ENCODE data around the gene HNRNPC. TPM values are rescaled to one million over a fixed set of nuclear protein-coding genes. Genes with fewer than 3 reads are reported as not detected.

Gene HNRNPC
- total and polyA plus RNA-seq, 8 donors: 377 to 903 (median 765) TPM

DNA sequence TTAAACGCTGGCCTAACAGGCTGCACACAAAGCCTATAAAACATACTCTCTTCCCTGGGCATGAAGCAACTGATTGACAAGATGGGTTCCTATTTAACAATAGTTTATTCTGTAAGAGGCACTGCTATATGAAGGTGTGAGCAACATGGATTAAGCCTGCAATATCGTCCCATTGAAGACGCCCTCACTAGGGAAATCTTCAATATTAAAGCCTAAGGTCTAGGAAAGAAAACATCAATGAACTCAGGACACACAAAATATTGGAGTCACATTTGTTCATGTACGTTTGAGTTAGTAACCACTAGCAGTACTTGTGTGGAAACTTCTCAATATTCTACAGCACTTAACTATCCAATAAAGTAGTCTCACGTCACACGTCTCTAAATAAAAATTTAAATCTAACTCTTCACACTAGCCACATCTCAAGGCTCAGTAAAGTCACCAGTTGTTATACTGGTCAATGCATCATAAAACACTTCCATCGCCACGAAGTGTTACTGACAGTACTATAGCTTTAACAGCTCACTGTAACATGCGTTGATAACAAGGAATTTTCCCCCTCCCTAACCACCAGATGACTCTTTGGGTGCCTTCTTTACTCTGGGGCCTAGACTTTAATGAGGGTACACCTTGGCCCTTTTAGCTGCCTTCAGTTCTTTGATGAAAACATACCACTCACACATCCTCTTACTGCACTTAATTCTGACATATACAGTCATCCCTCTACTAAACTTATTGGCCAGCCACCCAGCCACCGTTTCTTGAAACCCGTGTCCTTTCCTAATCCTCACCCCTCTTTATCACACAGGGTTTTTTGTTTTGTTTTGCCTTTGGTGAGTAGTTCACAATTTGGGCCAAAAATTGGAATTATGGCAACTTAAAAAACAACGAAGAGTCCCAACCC lies 63.3 kb downstream of the HNRNPC start:
- no peak for DNase-seq
- peaks cover 0 to 75% of the 10 kb centered on the region in 2 donors for H3K36me3 ChIP-seq
- TF ChIP-seq, protein P1, sequence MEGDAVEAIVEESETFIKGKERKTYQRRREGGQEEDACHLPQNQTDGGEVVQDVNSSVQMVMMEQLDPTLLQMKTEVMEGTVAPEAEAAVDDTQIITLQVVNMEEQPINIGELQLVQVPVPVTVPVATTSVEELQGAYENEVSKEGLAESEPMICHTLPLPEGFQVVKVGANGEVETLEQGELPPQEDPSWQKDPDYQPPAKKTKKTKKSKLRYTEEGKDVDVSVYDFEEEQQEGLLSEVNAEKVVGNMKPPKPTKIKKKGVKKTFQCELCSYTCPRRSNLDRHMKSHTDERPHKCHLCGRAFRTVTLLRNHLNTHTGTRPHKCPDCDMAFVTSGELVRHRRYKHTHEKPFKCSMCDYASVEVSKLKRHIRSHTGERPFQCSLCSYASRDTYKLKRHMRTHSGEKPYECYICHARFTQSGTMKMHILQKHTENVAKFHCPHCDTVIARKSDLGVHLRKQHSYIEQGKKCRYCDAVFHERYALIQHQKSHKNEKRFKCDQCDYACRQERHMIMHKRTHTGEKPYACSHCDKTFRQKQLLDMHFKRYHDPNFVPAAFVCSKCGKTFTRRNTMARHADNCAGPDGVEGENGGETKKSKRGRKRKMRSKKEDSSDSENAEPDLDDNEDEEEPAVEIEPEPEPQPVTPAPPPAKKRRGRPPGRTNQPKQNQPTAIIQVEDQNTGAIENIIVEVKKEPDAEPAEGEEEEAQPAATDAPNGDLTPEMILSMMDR (IDR thresholded peaks at IDR 0.05): no peak
- H3K27ac ChIP-seq: no peak overlapping the region
- intact Hi-C loops (cut with DNase I): no loop called here
- H3K4me1 ChIP-seq: peaks cover 0 to 23% of the 10 kb centered on the region in 2 donors
- no peak for ATAC-seq
- no peak overlapping the region for H3K4me3 ChIP-seq
- H3K27me3 ChIP-seq: no peaks in the 10 kb centered on the region
- no peaks in the 10 kb centered on the region for H3K9me3 ChIP-seq

DNA sequence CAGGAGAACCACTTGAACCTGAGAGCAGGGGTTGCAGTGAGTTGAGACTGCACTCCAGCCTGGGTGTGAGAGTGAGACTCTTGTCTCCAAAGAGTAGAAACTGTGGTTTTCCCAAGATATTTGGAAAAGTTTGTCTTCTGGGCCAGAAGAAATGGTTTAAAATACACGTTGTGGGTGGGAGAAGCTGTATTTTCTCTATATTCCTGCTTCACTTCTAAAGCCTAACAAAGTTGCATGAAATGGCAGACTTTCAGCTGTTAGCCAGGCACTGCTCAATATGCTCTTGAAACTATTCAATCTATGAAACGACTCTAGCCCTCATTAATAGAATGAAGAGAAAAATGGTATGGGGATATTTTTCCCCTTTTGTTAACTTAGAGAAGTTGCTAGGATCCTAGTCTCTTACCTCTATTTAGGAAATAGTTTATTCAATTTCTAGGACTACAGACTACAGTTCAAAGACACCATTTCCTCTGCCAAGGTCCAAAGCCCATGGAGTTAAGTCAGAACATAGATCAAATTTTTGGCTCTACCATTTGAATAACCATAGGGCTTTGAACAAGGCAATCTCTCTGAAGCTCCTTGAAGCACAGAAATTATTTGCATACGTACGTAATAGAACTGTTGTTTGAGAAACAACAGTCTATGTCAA lies 64.1 kb downstream of the HNRNPC start:
- DNase-seq: peak in 1 of 4 donors; percentile 24
- Histone ChIP-seq H3K4me3 (no peak overlapping the region), H3K36me3 (peaks cover 0 to 68% of the 10 kb centered on the region in 2 donors), H3K4me1 (peaks cover 0 to 23% of the 10 kb centered on the region in 2 donors), H3K27ac (no peak overlapping the region), H3K27me3 (no peaks in the 10 kb centered on the region), H3K9me3 (no peaks in the 10 kb centered on the region)
- ATAC-seq: peak; percentile 73
- TF ChIP-seq, protein P1 (IDR thresholded peaks at IDR 0.05): no peak
- intact Hi-C loops (cut with DNase I): no loop called here

DNA sequence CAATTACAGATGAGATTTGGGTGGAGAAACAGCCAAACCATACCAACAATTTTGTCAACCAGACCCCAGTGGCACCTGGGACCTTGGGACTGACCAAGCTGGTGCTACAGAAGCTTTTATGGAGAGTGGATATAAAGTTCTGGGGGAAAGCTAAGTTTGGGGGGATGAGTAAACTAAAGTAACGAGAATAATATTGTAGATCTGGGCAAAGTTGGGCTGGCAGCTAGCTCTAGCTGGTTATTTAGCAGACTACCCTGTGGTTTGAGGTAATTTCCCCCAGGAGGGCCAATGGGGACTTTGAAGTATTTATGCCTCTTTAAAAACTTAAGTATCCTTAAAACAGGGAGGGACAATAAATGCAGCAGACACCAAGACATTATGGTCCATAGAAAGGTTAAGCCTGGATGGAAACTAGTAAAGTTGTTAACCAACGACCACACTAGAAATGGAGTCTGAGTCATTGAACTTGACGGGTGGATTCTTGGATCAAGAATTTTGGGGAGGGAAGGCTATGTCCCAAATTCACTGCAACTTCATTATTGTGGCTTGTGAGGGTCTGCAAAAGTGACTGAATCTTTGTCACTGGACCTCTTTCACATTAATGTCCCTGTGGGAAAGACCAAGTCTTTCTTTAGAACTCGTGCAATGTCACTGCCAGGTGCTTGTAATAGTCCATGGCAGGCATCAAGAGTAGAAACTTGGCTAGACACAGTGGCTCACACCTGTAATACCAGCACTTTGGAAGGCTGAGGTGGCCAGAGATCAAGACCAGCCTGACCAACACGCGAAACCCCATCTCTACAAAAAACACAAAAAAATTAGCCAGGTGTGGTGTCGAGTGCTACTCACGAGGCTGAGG lies 64.8 kb downstream of the HNRNPC start:
- Histone ChIP-seq H3K4me1 (peaks cover 0 to 23% of the 10 kb centered on the region in 2 donors), H3K27ac (peak overlapping the region in 1 of 2 donors; percentile 11), H3K9me3 (no peaks in the 10 kb centered on the region), H3K4me3 (no peak overlapping the region), H3K27me3 (no peaks in the 10 kb centered on the region), H3K36me3 (peaks cover 0 to 61% of the 10 kb centered on the region in 2 donors)
- DNase-seq (peak in 1 of 4 donors; percentile 61), ATAC-seq (peak; percentile 64)
- intact Hi-C loops (cut with DNase I): no loop called here
- TF ChIP-seq, protein P1 (IDR thresholded peaks at IDR 0.05): no peak

DNA sequence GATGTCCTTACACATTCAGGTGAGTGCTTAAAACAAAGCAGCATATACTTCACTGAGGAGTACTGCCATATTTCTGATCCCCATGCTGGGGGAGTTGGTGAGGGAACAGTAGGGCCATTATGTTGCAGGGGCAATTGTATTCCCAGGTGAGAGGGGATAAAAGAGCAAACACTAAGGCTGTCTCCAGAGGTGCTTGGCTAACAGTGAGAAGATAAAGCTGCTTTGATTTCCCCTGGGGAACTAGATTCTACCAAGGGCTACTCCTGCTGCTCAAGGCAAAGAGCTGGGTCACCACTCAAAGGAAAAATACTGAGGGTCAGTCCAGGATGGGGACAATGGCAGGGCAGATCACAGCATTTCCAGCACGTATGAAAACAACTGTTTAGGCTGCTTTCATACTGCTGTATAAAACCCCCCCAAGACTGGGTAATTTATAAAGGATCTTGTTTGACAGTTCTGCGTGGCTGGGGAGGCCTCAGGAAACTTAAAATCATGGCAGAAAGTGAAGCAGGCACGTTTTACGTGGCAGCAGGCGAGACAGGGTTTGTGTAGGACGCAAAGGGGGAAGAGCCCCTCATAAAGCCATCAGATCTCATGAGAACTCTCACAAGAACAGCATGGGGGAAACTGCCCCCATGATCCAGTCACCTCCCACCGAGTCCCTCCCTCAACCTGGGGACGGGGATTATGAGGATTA lies 65.6 kb downstream of the HNRNPC start:
- no peaks in the 10 kb centered on the region for H3K27me3 ChIP-seq
- no peak overlapping the region for H3K27ac ChIP-seq
- peaks cover 0 to 53% of the 10 kb centered on the region in 2 donors for H3K36me3 ChIP-seq
- TF ChIP-seq, protein P1 (IDR thresholded peaks at IDR 0.05): no peak
- H3K4me3 ChIP-seq: no peak overlapping the region
- peaks cover 0 to 23% of the 10 kb centered on the region in 2 donors for H3K4me1 ChIP-seq
- intact Hi-C loops (cut with DNase I): no loop called here
- DNase-seq: no peak
- H3K9me3 ChIP-seq: no peaks in the 10 kb centered on the region
- no peak for ATAC-seq
